GM19035 (cell line): ENCODE measurements around the gene HLTF.
A peak's percentile ranks its signal among the peaks of the same experiment; 100 is the strongest.

Source experiments
- ATAC-seq: cut with Tn5 transposase; IDR thresholded peaks from one replicate; pipeline ENCODE4 v1.9.1; 2021; ENCODE audit not compliant: unreplicated experiment

The HLTF gene

GRCh38 chr3:149087208-149087607 lies 875 bp upstream of the HLTF start:
- no peak for ATAC-seq

DNA sequence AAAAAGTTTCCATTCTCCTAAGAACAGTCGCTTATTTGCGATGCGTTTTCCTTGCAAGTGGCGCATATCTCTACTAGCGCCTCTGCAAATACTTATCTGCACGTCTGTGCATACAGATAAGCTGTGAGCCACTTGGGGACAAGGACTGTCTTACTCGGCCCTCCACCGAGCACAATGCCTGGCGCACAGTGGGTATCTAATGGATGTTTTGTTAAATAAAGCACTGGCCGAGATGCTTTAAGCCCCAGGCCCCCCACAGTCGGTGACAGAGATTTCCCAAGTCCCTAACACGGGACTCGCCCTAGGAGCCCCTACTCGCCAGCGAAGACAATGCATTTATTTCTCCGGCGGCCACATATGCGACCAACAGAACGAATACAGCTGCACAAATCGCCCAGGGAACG lies 503 bp downstream of the HLTF start:
- peak; percentile 39 for ATAC-seq

DNA sequence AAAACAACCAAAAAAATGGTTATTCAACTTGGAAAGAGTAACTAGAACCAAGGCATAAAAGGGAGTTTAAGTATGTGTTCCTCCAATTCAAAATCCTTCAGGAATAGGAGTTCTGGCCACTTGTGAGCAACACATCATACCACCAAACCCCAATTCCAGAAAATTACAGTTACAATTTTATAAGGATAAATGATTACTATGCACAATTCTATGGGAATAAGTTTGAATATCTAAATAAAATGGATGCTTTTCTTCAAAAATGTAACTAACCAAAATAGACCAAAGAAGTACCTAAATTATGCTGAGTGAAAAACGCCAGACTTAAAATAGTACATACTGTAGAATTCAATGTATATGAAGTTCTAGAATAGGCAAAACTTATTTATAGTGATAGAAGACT lies 4.6 kb downstream of the HLTF start:
- ATAC-seq: no peak

GRCh38 chr3:149080699-149081091 lies 5.6 kb downstream of the HLTF start:
- ATAC-seq: no peak

DNA sequence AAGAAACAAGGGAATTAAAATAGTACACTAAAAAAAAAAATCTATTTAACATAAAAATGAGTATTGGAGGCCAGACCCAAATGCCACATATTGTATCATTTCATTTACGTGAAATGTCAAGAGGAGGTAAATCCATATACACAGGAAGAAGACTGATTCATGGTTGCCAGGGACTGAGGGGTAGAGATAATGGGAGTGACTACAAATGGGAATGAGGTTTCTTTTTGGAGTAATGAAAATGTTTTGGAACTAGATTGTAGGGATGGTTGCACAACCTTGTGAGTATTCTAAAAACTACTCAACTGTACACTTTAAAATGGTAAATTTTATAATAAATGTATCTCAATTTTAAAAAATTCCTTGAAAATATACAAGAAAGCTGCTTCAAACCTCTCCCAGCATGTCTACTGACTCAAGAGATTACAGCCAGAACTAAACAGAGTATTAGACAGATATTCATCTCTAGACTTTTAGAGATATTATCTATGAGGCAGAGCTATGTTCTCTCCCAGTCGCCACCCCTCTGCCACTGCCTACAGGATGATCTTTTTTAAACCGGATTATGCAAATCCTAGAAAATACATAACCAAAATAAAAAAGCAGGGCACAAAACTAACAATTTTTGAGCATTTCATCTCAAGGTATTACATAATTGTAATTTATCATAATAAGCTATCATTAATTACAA lies 6.2 kb downstream of the HLTF start:
- ATAC-seq: no peak

DNA sequence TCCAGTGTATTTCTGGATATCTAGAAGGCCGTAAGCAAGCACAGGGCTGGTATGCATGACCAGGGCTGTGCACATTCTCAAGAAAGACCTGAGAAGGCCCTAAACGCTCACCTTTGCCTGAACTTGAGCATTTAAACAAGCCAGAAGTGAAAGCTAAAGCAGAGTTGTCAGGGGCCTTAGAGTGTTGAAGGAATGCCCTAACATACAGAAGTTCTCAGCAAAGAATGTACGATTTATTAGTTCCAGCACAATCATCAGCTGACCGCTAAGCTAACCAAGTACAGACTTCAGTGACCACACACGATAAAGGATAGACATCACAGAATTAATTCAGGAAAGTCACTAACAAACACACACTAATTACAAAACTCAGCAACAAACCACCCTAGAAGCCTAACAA lies 8.7 kb downstream of the HLTF start:
- ATAC-seq: no peak

DNA sequence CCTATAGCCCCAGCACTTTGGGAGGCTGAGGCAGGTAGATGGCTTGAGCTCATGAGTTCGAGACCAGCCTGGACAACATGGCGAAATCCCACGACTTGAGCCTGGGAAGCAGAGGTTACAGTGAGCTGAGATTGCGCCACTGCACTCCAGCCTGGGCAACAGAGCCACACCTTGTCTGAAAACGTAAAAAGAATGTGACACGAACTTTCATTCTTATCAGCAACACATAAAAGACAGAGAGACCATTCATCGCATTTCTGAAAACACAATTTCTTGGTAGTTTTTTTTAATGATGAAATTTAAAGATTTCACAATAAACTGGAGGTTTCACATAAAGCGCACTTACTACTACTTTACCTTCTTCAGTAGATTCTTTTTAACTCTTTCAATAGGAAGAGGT lies 18.4 kb downstream of the HLTF start:
- no peak for ATAC-seq

- no peak for ATAC-seq
These were observed 24.6 kb downstream of the HLTF start for GRCh38 chr3:149061776-149062175.

DNA sequence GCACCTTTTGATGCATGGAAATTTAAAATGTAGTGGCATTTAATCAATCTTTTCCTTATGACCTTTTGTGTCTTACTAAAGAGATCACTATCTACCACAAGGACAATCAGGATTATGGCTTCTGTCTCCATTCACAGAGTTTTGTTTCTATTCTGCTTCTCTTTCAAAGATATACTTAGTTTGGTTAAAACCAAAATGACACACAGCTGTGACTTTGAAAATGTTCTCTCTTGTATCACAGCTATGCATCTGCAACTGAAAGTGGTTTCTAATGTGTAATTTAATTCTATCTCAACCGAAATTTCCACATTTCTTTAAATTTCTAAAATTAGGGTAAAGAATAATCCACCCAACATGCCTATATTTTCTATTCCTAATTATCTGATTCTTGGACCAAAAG lies 27.7 kb downstream of the HLTF start:
- ATAC-seq: peak; percentile 65

DNA sequence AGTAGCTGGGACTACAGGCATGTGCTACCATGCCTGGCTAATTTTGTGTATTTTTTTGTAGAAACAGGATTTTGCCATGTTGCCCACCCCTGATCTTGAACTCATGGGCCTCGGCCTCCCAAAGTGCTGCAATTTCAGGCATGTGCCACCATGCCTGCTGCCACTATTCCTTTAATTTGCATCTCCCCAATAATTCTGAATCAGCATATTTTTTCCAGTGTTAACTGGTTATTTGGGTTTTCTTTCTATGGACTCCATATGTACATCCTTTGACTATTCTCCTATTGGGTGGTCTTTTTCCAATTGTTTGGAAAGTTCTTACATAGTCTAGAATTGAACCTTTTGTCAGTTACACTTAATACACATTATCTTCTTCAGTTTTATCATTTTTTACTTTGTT lies 28.1 kb downstream of the HLTF start:
- ATAC-seq: no peak

- ATAC-seq: no peak
These were observed 30.8 kb downstream of the HLTF start for GRCh38 chr3:149055575-149055974.

GRCh38 chr3:149044339-149045083 lies 41.8 kb downstream of the HLTF start:
- ATAC-seq: no peak

DNA sequence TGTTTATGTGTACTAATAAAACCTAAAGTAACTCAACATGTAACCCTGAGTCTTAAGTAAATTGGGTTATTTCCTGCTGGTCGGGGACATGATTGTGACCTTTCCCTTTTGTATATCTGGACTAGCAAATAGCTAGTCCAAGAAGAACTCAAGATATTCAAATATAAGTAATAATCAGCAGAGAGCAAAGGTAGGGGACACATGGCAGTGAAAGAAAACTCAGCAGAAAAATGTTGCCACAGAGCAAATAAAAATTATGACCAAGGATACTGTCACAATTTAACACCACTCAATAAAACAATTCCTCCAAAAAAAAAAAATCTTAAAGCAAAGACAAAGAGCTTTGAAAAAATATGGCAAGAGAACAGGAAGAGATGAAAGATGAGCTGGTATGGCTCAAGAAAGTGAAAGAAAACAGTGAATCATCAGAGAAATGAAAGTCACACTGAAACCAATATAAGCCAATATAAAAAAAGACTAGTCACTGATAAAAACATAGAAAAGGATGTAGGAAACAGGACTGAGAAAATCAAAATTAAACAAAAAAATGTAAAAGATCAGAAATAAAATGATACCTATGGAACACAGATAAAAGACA lies 43.4 kb downstream of the HLTF start:
- ATAC-seq: peak; percentile 84

DNA sequence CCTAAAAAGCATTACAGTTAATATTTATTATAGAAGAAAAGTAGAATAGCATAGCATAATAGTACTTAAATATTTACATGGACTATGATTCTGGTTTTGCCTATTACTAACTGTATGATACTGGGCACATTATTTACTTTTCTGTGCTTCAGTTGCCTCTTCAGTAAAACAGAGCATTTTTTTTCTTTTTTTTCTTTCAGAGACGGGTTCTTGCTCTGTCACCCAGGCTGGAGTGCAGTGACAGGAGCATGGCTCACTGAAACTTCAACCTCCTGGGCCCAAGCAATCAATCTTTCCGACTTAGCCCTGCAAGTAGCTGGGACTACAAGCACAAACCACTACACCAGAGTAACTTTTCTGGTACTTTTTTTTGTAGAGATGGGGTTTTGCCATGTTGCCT lies 48.0 kb downstream of the HLTF start:
- ATAC-seq: no peak

DNA sequence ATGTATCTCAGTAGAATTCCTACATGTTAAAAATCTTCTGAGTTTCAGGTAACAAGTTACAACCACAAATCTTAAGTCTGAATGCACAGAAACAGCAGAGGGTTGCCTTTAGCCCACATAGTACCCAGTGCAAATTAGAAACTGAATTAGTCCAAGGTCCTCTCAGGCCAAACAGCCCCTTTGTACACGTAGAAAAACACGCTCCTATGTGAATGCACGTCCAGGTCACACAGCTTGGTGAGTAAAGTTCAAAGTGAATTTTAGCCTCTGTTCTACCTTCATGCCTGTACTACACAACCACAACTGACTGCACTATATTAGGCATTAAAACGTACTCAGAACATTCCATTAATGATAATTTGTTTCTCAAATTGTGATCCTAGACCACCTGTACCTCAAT lies 48.6 kb downstream of the HLTF start:
- ATAC-seq: no peak

DNA sequence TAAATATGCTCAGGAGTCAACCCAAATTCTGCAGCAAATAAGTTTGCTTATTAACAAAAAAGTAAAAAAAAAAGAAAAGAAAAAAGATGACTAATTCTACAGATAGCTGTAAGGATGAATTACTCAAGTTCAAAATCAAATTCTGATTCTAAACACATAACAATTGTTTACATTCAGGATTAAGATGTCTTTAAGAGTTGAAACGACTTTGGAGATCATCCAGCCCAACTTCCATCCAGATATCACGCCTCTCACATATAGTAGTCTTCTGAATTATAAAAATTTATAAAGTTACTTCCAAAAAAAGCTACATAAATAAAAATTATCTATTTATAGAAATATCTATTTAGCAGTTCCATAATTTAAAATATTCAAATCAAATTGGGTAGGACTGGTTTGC lies 55.2 kb downstream of the HLTF start:
- ATAC-seq: no peak

DNA sequence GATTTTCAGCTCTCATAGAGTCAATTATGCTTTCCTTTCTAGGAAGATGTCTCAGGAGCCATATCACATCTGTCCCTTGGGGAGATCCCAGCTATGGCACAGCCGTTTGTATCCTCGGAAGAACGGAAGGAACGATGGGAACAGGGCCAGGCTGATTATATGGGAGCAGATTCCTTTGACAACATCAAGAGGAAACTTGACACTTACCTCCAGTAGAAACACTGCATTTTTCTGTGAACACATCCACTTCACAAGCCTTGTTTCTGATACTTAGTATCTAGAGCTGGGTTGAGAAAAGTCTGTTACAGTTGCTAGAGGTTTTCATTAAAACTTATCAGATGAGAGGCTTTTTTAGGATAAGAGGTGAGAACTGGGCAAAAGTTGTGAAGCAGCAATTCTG lies 59.6 kb downstream of the HLTF start:
- no peak for ATAC-seq

- ATAC-seq: no peak
These were observed 62.4 kb downstream of the HLTF start for GRCh38 chr3:149023951-149024350.

GRCh38 chr3:149021830-149022229 lies 64.5 kb downstream of the HLTF start:
- no peak for ATAC-seq

GRCh38 chr3:149020839-149021252 lies 65.5 kb downstream of the HLTF start:
- no peak for ATAC-seq

DNA sequence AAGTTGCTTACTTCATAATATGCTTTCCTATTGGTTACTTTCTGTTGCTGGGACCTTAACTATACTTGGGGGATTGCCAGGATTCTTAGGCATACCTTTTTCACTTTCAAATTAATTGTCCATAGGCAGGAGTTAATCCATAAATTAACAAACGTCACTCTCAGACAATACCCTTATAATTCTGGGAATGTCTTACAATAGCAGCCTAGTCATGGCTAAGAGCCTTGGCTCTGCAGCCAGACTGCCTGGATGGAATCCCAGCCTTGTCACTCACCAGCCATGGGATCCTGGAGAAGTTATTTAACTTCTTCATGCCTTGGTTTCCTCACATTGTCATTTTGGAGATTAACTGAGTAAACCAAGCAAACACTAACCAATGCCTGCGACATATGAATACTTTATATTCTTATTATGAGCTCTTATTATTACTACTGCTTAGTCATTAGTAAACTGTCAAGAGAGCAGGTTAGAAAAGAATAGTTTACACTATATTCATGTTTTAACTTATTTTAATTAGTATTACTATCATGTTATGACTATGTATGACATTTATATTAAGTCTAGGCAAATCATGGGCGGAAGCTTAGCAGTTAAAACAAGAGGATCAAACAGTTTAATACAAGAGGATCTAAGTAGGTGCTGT lies 66.0 kb downstream of the HLTF start:
- ATAC-seq: no peak

GRCh38 chr3:149019580-149019979 lies 66.8 kb downstream of the HLTF start:
- ATAC-seq: no peak
